Subcutaneous abdominal adipose tissue (tissue), 5 donors: ENCODE data around the gene MRO.

Experiments used
- H3K27ac ChIP-seq: one replicate; pipeline ENCODE4 v1.7.0; 2013; ENCODE audit warnings: low read depth, mild to moderate bottlenecking, inconsistent platforms, low read length, moderate library complexity
- H3K27me3 ChIP-seq, 5 donors: one replicate each; pipeline ENCODE4 v1.7.0; 2013; ENCODE audit warnings: low read length in 5 of 5, inconsistent platforms in 1 of 5; ENCODE audit not compliant: control insufficient read depth in 5 of 5, insufficient read depth in 4 of 5
- H3K36me3 ChIP-seq, 5 donors: one replicate each; pipeline ENCODE4 v1.7.0; 2013; ENCODE audit warnings: low read length in 5 of 5; ENCODE audit not compliant: control insufficient read depth in 5 of 5, insufficient read depth in 5 of 5
- H3K4me1 ChIP-seq, 5 donors: one replicate each; pipeline ENCODE4 v1.7.0; 2013; ENCODE audit warnings: low read length in 5 of 5, mild to moderate bottlenecking in 3 of 5, moderate library complexity in 1 of 5; ENCODE audit not compliant: control insufficient read depth in 5 of 5, insufficient read depth in 5 of 5
- H3K4me3 ChIP-seq, 5 donors: one replicate each; pipeline ENCODE4 v1.7.0; 2013; ENCODE audit warnings: low read length in 5 of 5, low read depth in 1 of 5
- H3K9ac ChIP-seq, 5 donors: one replicate each; pipeline ENCODE4 v1.7.0; 2013; ENCODE audit warnings: low read length in 5 of 5, mild to moderate bottlenecking in 4 of 5, moderate library complexity in 3 of 5
- H3K9me3 ChIP-seq, 5 donors: one replicate each; pipeline ENCODE4 v1.7.0; 2013; ENCODE audit warnings: low read length in 5 of 5; ENCODE audit not compliant: control insufficient read depth in 5 of 5
- donor health status: healthy.
- donor health status: healthy.
- donor health status: healthy.
- donor health status: healthy.
- donor health status: healthy.

The MRO gene

GRCh38 chr18:50750546-50750945, 69.3 kb downstream of the MRO start:
- Histone ChIP-seq H3K27ac (no peak overlapping the region), H3K9ac (no peak overlapping the region), H3K4me1 (no peaks in the 10 kb centered on the region), H3K4me3 (no peak overlapping the region), H3K27me3 (peaks cover 0 to 19% (median 10%) of the 10 kb centered on the region in 5 donors), H3K9me3 (peaks cover 0 to 15% (median 0%) of the 10 kb centered on the region in 5 donors), H3K36me3 (no peaks in the 10 kb centered on the region)

GRCh38 chr18:50749945-50750344, 69.9 kb downstream of the MRO start:
- H3K27me3 ChIP-seq: peaks cover 0 to 19% (median 10%) of the 10 kb centered on the region in 5 donors
- H3K9me3 ChIP-seq: peaks cover 0 to 15% (median 0%) of the 10 kb centered on the region in 5 donors

DNA sequence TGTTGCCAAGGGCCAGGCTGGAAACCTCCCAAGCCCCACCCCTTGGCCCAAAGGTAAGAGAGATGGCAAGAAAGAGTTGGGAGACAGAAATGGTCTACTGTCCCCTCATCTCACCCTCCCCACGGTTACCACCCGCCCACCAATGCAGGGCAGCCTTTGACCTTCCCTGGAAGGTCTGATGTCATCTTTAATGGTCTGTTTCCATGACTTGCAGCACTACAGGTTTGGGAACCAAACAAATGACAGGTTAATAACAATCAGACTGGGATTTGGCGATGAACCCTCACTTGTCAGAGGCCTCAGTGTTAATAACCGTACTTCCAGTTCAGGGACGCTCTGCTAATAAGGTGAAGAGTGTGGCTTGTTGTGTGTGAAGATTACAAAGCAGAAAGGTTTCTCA, 70.4 kb downstream of the MRO start:
- no peaks in the 10 kb centered on the region for H3K4me1 ChIP-seq
- no peak overlapping the region for H3K9ac ChIP-seq
- no peaks in the 10 kb centered on the region for H3K36me3 ChIP-seq
- H3K9me3 ChIP-seq: peaks cover 0 to 9% (median 0%) of the 10 kb centered on the region in 5 donors
- no peak overlapping the region for H3K4me3 ChIP-seq
- peaks cover 0 to 19% (median 9%) of the 10 kb centered on the region in 5 donors for H3K27me3 ChIP-seq
- no peak overlapping the region for H3K27ac ChIP-seq

More at GRCh38 chr18:50749945-50750344, 69.9 kb downstream of the MRO start:
- Histone ChIP-seq H3K36me3 (no peaks in the 10 kb centered on the region), H3K27ac (no peak overlapping the region), H3K4me3 (no peak overlapping the region), H3K9ac (no peak overlapping the region), H3K4me1 (no peaks in the 10 kb centered on the region)

GRCh38 chr18:50748243-50749229, 71.3 kb downstream of the MRO start:
- Histone ChIP-seq H3K27me3 (peaks cover 0 to 21% (median 9%) of the 10 kb centered on the region in 5 donors), H3K9me3 (peaks cover 0 to 12% (median under 1%) of the 10 kb centered on the region in 5 donors), H3K27ac (no peak overlapping the region), H3K4me3 (no peak overlapping the region), H3K9ac (no peak overlapping the region), H3K36me3 (no peaks in the 10 kb centered on the region), H3K4me1 (no peaks in the 10 kb centered on the region)

DNA sequence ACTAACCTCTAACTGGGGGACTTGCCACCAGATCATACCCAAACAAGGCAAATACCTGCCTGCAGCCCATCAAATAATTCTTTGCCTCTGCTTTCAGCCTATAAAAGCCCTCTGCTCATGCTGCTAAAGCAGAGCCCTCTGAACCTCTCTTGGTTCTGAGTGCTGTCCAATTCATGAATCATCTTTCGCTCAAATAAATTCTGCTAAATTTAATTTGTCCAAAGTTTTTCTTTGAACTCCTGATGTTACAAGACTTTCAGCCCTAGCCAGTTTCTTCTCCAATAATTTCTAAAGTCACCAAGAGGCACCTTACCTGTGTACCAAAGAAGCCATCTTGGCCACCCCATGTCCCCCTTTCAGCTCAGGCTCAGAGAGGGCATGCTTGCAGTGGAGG, 72.0 kb downstream of the MRO start:
- no peaks in the 10 kb centered on the region for H3K4me1 ChIP-seq
- H3K4me3 ChIP-seq: no peak overlapping the region
- no peak overlapping the region for H3K27ac ChIP-seq

DNA sequence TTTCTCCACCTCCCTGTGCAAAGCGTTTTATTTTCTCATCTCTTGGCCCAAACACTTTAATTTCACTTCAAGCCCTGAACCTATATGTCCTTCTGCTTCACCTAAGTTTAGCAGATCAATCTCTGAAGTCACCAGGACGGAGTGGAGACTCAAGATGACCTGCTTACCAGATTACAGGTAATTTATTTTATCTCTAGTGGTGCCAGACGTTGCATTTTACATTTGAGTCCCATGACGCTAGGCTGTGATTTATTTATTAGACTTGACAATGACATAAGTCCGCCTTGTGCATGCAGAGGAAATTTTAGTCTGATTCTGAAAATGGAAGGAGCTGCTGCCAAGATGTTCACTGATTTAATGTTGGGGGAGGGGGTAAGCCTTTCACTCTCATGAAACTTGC, 73.9 kb downstream of the MRO start:
- H3K27me3 ChIP-seq: peaks cover 0 to 16% (median 4%) of the 10 kb centered on the region in 5 donors
- H3K36me3 ChIP-seq: no peaks in the 10 kb centered on the region
- peaks cover 2 to 24% (median 10%) of the 10 kb centered on the region in 5 donors for H3K9me3 ChIP-seq
- no peak overlapping the region for H3K4me3 ChIP-seq
- H3K27ac ChIP-seq: no peak overlapping the region
- H3K4me1 ChIP-seq: no peaks in the 10 kb centered on the region
- no peak overlapping the region for H3K9ac ChIP-seq

More for the DNA sequence above, 72.0 kb downstream of the MRO start:
- H3K36me3 ChIP-seq: no peaks in the 10 kb centered on the region
- peaks cover 0 to 21% (median 9%) of the 10 kb centered on the region in 5 donors for H3K27me3 ChIP-seq
- peaks cover 2 to 18% (median 7%) of the 10 kb centered on the region in 5 donors for H3K9me3 ChIP-seq
- no peak overlapping the region for H3K9ac ChIP-seq
